ENCODE measurements around the gene MEGF6. TPM values are rescaled to one million over a fixed set of nuclear protein-coding genes. Genes with fewer than 3 reads are reported as not detected.

Gene MEGF6
- total RNA-seq, 1 donor from 2014 or later, result 64.7 TPM

GRCh38 chr1:3644273-3644672 lies 33.0 kb upstream of the MEGF6 start:
- Mint-ChIP-seq H3K9me3 (ENCODE audit: unreplicated experiment) (no peaks in the 10 kb centered on the region), H3K27ac (ENCODE audit: unreplicated experiment) (no peak overlapping the region), H3K4me3 (ENCODE audit: unreplicated experiment) (no peak overlapping the region), H3K4me1 (ENCODE audit: low read depth, unreplicated experiment) (peaks cover 4% of the 10 kb centered on the region), H3K27me3 (ENCODE audit: unreplicated experiment) (no peaks in the 10 kb centered on the region), H3K36me3 (ENCODE audit: unreplicated experiment) (peaks cover 5% of the 10 kb centered on the region)
- peak; percentile 6 for DNase-seq
- TF ChIP-seq CTCF (IDR thresholded peaks at IDR 0.05; ENCODE audit: partially characterized antibody, unreplicated experiment), result no peak

GRCh38 chr1:3642919-3643675 lies 31.8 kb upstream of the MEGF6 start:
- H3K36me3 Mint-ChIP-seq (ENCODE audit: unreplicated experiment), result peaks cover 5% of the 10 kb centered on the region
- TF ChIP-seq CTCF (IDR thresholded peaks at IDR 0.05; ENCODE audit: partially characterized antibody, unreplicated experiment), result no peak
- DNase-seq, result peak; percentile 6
- H3K27me3 Mint-ChIP-seq (ENCODE audit: unreplicated experiment), result no peaks in the 10 kb centered on the region
- no peak overlapping the region for H3K4me3 Mint-ChIP-seq (ENCODE audit: unreplicated experiment)
- peaks cover 1% of the 10 kb centered on the region for H3K4me1 Mint-ChIP-seq (ENCODE audit: low read depth, unreplicated experiment)
- no peaks in the 10 kb centered on the region for H3K9me3 Mint-ChIP-seq (ENCODE audit: unreplicated experiment)
- H3K27ac Mint-ChIP-seq (ENCODE audit: unreplicated experiment), result no peak overlapping the region

GRCh38 chr1:3641816-3642215 lies 30.5 kb upstream of the MEGF6 start:
- Mint-ChIP-seq H3K4me1 (ENCODE audit: low read depth, unreplicated experiment) (peaks cover 1% of the 10 kb centered on the region), H3K27ac (ENCODE audit: unreplicated experiment) (no peak overlapping the region), H3K27me3 (ENCODE audit: unreplicated experiment) (no peaks in the 10 kb centered on the region), H3K4me3 (ENCODE audit: unreplicated experiment) (no peak overlapping the region), H3K36me3 (ENCODE audit: unreplicated experiment) (peaks cover 5% of the 10 kb centered on the region), H3K9me3 (ENCODE audit: unreplicated experiment) (no peaks in the 10 kb centered on the region)
- DNase-seq, result no peak
- no peak for TF ChIP-seq CTCF (IDR thresholded peaks at IDR 0.05; ENCODE audit: partially characterized antibody, unreplicated experiment)

GRCh38 chr1:3641046-3641760 lies 29.9 kb upstream of the MEGF6 start:
- Mint-ChIP-seq H3K36me3 (ENCODE audit: unreplicated experiment) (peaks cover 10% of the 10 kb centered on the region), H3K4me1 (ENCODE audit: low read depth, unreplicated experiment) (peaks cover 1% of the 10 kb centered on the region), H3K27me3 (ENCODE audit: unreplicated experiment) (no peaks in the 10 kb centered on the region), H3K27ac (ENCODE audit: unreplicated experiment) (no peak overlapping the region), H3K9me3 (ENCODE audit: unreplicated experiment) (no peaks in the 10 kb centered on the region), H3K4me3 (ENCODE audit: unreplicated experiment) (peak overlapping the region; percentile 26)
- DNase-seq, result no peak
- no peak for TF ChIP-seq CTCF (IDR thresholded peaks at IDR 0.05; ENCODE audit: partially characterized antibody, unreplicated experiment)
